ENCODE measurements around the gene GABRR2. TPM values are rescaled to one million over a fixed set of nuclear protein-coding genes. Genes with fewer than 3 reads are reported as not detected.

GABRR2 gene
- total and polyA plus RNA-seq, 10 of the 15 experiments (the other 5 are each of a cell fraction or from before 2014, with no cell fraction given) = 0.16 to 0.72 (median 0.32) TPM; not detected in 2

DNA sequence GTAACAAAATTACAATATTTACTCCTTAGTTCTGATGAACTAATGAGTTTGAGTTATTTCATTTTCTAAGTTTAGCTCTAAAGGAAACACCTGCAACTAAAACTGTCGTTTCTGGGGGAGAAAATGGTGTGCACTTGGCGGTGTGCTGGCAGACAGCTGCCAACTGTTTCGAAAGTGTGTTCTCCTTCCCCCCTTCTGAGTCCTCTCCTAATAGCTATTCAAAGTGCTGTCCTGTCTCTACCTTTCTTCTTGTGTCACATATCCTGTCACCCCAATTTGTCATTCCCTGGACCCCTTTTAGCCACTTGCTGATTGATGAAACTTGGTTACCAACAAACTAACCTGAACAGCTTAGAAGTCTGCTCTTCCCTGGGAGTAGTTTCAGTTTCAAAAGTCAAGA lies 42.3 kb upstream of the GABRR2 start (continued):
- TF ChIP-seq, protein P1, sequence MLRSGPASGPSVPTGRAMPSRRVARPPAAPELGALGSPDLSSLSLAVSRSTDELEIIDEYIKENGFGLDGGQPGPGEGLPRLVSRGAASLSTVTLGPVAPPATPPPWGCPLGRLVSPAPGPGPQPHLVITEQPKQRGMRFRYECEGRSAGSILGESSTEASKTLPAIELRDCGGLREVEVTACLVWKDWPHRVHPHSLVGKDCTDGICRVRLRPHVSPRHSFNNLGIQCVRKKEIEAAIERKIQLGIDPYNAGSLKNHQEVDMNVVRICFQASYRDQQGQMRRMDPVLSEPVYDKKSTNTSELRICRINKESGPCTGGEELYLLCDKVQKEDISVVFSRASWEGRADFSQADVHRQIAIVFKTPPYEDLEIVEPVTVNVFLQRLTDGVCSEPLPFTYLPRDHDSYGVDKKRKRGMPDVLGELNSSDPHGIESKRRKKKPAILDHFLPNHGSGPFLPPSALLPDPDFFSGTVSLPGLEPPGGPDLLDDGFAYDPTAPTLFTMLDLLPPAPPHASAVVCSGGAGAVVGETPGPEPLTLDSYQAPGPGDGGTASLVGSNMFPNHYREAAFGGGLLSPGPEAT (IDR thresholded peaks at IDR 0.05; ENCODE audit: low read depth) = peak; percentile 63
- TF ChIP-seq, protein P2, sequence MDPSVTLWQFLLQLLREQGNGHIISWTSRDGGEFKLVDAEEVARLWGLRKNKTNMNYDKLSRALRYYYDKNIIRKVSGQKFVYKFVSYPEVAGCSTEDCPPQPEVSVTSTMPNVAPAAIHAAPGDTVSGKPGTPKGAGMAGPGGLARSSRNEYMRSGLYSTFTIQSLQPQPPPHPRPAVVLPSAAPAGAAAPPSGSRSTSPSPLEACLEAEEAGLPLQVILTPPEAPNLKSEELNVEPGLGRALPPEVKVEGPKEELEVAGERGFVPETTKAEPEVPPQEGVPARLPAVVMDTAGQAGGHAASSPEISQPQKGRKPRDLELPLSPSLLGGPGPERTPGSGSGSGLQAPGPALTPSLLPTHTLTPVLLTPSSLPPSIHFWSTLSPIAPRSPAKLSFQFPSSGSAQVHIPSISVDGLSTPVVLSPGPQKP (IDR thresholded peaks at IDR 0.05; ENCODE audit: low read depth, low read length) = no peak
- TF ChIP-seq SMC3 (IDR thresholded peaks at IDR 0.05; ENCODE audit: borderline replicate concordance, low read length) = no peak
- TF ChIP-seq ZNF24 (IDR thresholded peaks at IDR 0.05) = peak; percentile 88
- TF ChIP-seq SIX5 (IDR thresholded peaks at IDR 0.05; ENCODE audit: low read depth, low read length, severe bottlenecking) = no peak
- no peak for TF ChIP-seq CBX3 (IDR thresholded peaks at IDR 0.05; ENCODE audit: borderline replicate concordance, low read depth)
- no peak for TF ChIP-seq SRF (IDR thresholded peaks at IDR 0.05; ENCODE audit: low read depth in 2 of 2, low read length in 2 of 2)
- TF ChIP-seq NFXL1 (IDR thresholded peaks at IDR 0.05; ENCODE audit: borderline replicate concordance) = no peak
- no peak for TF ChIP-seq EGR1 (IDR thresholded peaks at IDR 0.05; ENCODE audit: borderline replicate concordance in 1 of 2, low read depth in 2 of 2, low read length in 2 of 2)
- no peak for TF ChIP-seq TCF7 (IDR thresholded peaks at IDR 0.05; ENCODE audit: borderline replicate concordance)
- TF ChIP-seq, protein P3, sequence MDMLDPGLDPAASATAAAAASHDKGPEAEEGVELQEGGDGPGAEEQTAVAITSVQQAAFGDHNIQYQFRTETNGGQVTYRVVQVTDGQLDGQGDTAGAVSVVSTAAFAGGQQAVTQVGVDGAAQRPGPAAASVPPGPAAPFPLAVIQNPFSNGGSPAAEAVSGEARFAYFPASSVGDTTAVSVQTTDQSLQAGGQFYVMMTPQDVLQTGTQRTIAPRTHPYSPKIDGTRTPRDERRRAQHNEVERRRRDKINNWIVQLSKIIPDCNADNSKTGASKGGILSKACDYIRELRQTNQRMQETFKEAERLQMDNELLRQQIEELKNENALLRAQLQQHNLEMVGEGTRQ (IDR thresholded peaks at IDR 0.05; ENCODE audit: borderline replicate concordance, low read depth, low read length) = no peak
- TF ChIP-seq, protein P4, sequence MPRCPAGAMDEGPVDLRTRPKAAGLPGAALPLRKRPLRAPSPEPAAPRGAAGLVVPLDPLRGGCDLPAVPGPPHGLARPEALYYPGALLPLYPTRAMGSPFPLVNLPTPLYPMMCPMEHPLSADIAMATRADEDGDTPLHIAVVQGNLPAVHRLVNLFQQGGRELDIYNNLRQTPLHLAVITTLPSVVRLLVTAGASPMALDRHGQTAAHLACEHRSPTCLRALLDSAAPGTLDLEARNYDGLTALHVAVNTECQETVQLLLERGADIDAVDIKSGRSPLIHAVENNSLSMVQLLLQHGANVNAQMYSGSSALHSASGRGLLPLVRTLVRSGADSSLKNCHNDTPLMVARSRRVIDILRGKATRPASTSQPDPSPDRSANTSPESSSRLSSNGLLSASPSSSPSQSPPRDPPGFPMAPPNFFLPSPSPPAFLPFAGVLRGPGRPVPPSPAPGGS (IDR thresholded peaks at IDR 0.05; ENCODE audit: borderline replicate concordance, insufficient read depth, low read depth, low read length, poor library complexity, severe bottlenecking) = peak; percentile 40
- peak; percentile 85 for TF ChIP-seq PML (IDR thresholded peaks at IDR 0.05; ENCODE audit: low read length)
- TF ChIP-seq STAT1 (conservative IDR thresholded peaks at IDR 0.05) = no peak
- TF ChIP-seq RB1 (IDR thresholded peaks at IDR 0.05; ENCODE audit: borderline replicate concordance) = no peak
- TF ChIP-seq, protein P5, sequence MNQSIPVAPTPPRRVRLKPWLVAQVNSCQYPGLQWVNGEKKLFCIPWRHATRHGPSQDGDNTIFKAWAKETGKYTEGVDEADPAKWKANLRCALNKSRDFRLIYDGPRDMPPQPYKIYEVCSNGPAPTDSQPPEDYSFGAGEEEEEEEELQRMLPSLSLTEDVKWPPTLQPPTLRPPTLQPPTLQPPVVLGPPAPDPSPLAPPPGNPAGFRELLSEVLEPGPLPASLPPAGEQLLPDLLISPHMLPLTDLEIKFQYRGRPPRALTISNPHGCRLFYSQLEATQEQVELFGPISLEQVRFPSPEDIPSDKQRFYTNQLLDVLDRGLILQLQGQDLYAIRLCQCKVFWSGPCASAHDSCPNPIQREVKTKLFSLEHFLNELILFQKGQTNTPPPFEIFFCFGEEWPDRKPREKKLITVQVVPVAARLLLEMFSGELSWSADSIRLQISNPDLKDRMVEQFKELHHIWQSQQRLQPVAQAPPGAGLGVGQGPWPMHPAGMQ (IDR thresholded peaks at IDR 0.05; ENCODE audit: borderline replicate concordance) = no peak
- TF ChIP-seq EED (IDR thresholded peaks at IDR 0.05; ENCODE audit: low read depth) = peak; percentile 85
- peak; percentile 61 for TF ChIP-seq IKZF1 (conservative IDR thresholded peaks at IDR 0.05)
- TF ChIP-seq, protein P6, sequence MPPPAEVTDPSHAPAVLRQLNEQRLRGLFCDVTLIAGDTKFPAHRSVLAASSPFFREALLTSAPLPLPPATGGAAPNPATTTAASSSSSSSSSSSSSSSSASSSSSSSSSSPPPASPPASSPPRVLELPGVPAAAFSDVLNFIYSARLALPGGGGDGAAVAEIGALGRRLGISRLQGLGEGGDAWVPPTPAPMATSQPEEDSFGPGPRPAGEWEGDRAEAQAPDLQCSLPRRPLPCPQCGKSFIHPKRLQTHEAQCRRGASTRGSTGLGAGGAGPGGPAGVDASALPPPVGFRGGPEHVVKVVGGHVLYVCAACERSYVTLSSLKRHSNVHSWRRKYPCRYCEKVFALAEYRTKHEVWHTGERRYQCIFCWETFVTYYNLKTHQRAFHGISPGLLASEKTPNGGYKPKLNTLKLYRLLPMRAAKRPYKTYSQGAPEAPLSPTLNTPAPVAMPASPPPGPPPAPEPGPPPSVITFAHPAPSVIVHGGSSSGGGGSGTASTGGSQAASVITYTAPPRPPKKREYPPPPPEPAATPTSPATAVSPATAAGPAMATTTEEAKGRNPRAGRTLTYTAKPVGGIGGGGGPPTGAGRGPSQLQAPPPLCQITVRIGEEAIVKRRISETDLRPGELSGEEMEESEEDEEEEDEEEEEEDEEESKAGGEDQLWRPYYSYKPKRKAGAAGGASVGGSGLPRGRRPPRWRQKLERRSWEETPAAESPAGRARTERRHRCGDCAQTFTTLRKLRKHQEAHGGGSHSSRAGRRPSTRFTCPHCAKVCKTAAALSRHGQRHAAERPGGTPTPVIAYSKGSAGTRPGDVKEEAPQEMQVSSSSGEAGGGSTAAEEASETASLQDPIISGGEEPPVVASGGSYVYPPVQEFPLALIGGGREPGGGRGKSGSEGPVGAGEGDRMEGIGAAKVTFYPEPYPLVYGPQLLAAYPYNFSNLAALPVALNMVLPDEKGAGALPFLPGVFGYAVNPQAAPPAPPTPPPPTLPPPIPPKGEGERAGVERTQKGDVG (CRISPR knock-in tag; IDR thresholded peaks at IDR 0.05) = no peak
- TF ChIP-seq EZH2 (IDR thresholded peaks at IDR 0.05; ENCODE audit: borderline replicate concordance, control insufficient read depth, low read depth, low read length) = no peak
- TF ChIP-seq ZNF217 (IDR thresholded peaks at IDR 0.05) = no peak
- TF ChIP-seq CHD1 (IDR thresholded peaks at IDR 0.05; ENCODE audit: low read depth, low read length) = 0 out of 2 replicates have a peak, but pooled peaks have one; percentile 46
